ENCODE results near the gene KANSL1L. TPM values are rescaled to one million over a fixed set of nuclear protein-coding genes. Genes with fewer than 3 reads are reported as not detected.

Gene KANSL1L
- polyA plus RNA-seq, 1 of the 3 experiments (the other 2 are of a cell fraction): 5.5 TPM

Other genes starting within 250 kb of the KANSL1L start
- 62.9 and 86.6 TPM in 2 replicates for gene RPE, start 168.8 kb downstream of the KANSL1L start, polyA plus RNA-seq (2012; rRNA removed)
- gene ACADL, start 54.0 kb upstream of the KANSL1L start, polyA plus RNA-seq (2012; rRNA removed): not detected in 2 replicates
- gene MYL1, start 143.8 kb upstream of the KANSL1L start, polyA plus RNA-seq (2012; rRNA removed): not detected in 2 replicates